HUES48 (cell line): ENCODE data around the gene CDC14A.

Experiments used
- H3K27ac ChIP-seq: one replicate; pipeline ENCODE4 v1.7.0; 2013; ENCODE audit warnings: low read depth, low read length, inconsistent platforms
- H3K27me3 ChIP-seq: 2 replicates; pipeline ENCODE4 v1.6.1; 2013; ENCODE audit warnings: mild to moderate bottlenecking, low read length; ENCODE audit not compliant: control insufficient read depth, insufficient read depth
- H3K36me3 ChIP-seq: 2 replicates; pipeline ENCODE4 v1.6.1; 2013; ENCODE audit warnings: low read length; ENCODE audit not compliant: control insufficient read depth, insufficient read depth
- H3K4me1 ChIP-seq: 2 replicates; pipeline ENCODE4 v1.6.1; 2013; ENCODE audit warnings: mild to moderate bottlenecking, low read length; ENCODE audit not compliant: control insufficient read depth, insufficient read depth
- H3K4me3 ChIP-seq: 2 replicates; pipeline ENCODE4 v1.5.1; 2013; ENCODE audit warnings: mild to moderate bottlenecking, low read depth, low read length
- H3K9ac ChIP-seq: 2 replicates; pipeline ENCODE4 v1.6.1; 2013; ENCODE audit warnings: mild to moderate bottlenecking, low read depth, low read length, moderate library complexity
- H3K9me3 ChIP-seq: 2 replicates; pipeline ENCODE4 v1.6.1; 2013; ENCODE audit warnings: low read length; ENCODE audit not compliant: control insufficient read depth, insufficient read depth

Gene CDC14A

GRCh38 chr1:100483230-100483629, 130.9 kb downstream of the CDC14A start:
- Histone ChIP-seq H3K4me3 (no peak overlapping the region), H3K9ac (no peak overlapping the region), H3K36me3 (0 out of 2 replicates have a peak, but pooled peaks cover 10% of the 10 kb centered on the region), H3K27me3 (no peaks in the 10 kb centered on the region), H3K9me3 (no peaks in the 10 kb centered on the region), H3K4me1 (peaks cover 6% of the 10 kb centered on the region; the same call in 1 of the 2 replicates), H3K27ac (no peak overlapping the region)

- no peaks in the 10 kb centered on the region for H3K9me3 ChIP-seq
- no peak overlapping the region for H3K4me3 ChIP-seq
- no peak overlapping the region for H3K27ac ChIP-seq
- no peak overlapping the region for H3K9ac ChIP-seq
- peaks cover 6% of the 10 kb centered on the region; the same call in 1 of the 2 replicates for H3K4me1 ChIP-seq
- H3K27me3 ChIP-seq, result no peaks in the 10 kb centered on the region
- 0 out of 2 replicates have a peak, but pooled peaks cover 10% of the 10 kb centered on the region for H3K36me3 ChIP-seq
These were observed 133.6 kb downstream of the CDC14A start for GRCh38 chr1:100485855-100486258.

- Histone ChIP-seq H3K4me1 (no peaks in the 10 kb centered on the region), H3K27ac (no peak overlapping the region), H3K4me3 (no peak overlapping the region), H3K9ac (no peak overlapping the region), H3K36me3 (peaks cover 17% of the 10 kb centered on the region), H3K27me3 (no peaks in the 10 kb centered on the region), H3K9me3 (no peaks in the 10 kb centered on the region)
These were observed 142.2 kb downstream of the CDC14A start for GRCh38 chr1:100494393-100495084.

- no peak overlapping the region for H3K4me3 ChIP-seq
These were observed 144.6 kb downstream of the CDC14A start for GRCh38 chr1:100496896-100497295.

GRCh38 chr1:100497796-100498195, 145.5 kb downstream of the CDC14A start:
- Histone ChIP-seq H3K4me3 (no peak overlapping the region), H3K4me1 (peaks cover 5% of the 10 kb centered on the region; the same call in 1 of the 2 replicates), H3K9me3 (no peaks in the 10 kb centered on the region), H3K27ac (no peak overlapping the region), H3K27me3 (no peaks in the 10 kb centered on the region), H3K9ac (no peak overlapping the region), H3K36me3 (peaks cover 31% of the 10 kb centered on the region)

More at GRCh38 chr1:100496896-100497295, 144.6 kb downstream of the CDC14A start:
- Histone ChIP-seq H3K9me3 (no peaks in the 10 kb centered on the region), H3K27ac (no peak overlapping the region), H3K4me1 (no peaks in the 10 kb centered on the region), H3K27me3 (no peaks in the 10 kb centered on the region), H3K36me3 (peaks cover 31% of the 10 kb centered on the region), H3K9ac (no peak overlapping the region)

- Histone ChIP-seq H3K27ac (no peak overlapping the region), H3K9me3 (no peaks in the 10 kb centered on the region), H3K27me3 (no peaks in the 10 kb centered on the region), H3K9ac (no peak overlapping the region), H3K4me3 (no peak overlapping the region), H3K36me3 (peaks cover 31% of the 10 kb centered on the region), H3K4me1 (peaks cover 6% of the 10 kb centered on the region; the same call in 1 of the 2 replicates)
These were observed 147.0 kb downstream of the CDC14A start for GRCh38 chr1:100499194-100499811.

GRCh38 chr1:100502052-100502792, 149.9 kb downstream of the CDC14A start:
- H3K27ac ChIP-seq, result no peak overlapping the region
- H3K27me3 ChIP-seq, result no peaks in the 10 kb centered on the region
- H3K36me3 ChIP-seq, result peaks cover 36% of the 10 kb centered on the region
- H3K9me3 ChIP-seq, result no peaks in the 10 kb centered on the region
- peaks cover 6% of the 10 kb centered on the region; the same call in 1 of the 2 replicates for H3K4me1 ChIP-seq
- H3K4me3 ChIP-seq, result no peak overlapping the region
- H3K9ac ChIP-seq, result no peak overlapping the region

- H3K9ac ChIP-seq, result no peak overlapping the region
- peaks cover 6% of the 10 kb centered on the region; the same call in 1 of the 2 replicates for H3K4me1 ChIP-seq
- H3K9me3 ChIP-seq, result no peaks in the 10 kb centered on the region
- H3K27ac ChIP-seq, result no peak overlapping the region
- H3K27me3 ChIP-seq, result no peaks in the 10 kb centered on the region
- H3K36me3 ChIP-seq, result peaks cover 18% of the 10 kb centered on the region
- no peak overlapping the region for H3K4me3 ChIP-seq
These were observed 153.9 kb downstream of the CDC14A start for GRCh38 chr1:100506217-100506616.

- Histone ChIP-seq H3K9me3 (no peaks in the 10 kb centered on the region), H3K4me1 (no peaks in the 10 kb centered on the region), H3K27me3 (no peaks in the 10 kb centered on the region), H3K9ac (no peak overlapping the region), H3K4me3 (no peak overlapping the region), H3K27ac (no peak overlapping the region), H3K36me3 (peaks cover 9% of the 10 kb centered on the region)
These were observed 158.1 kb downstream of the CDC14A start for GRCh38 chr1:100510451-100510850.

- Histone ChIP-seq H3K36me3 (peaks cover 9% of the 10 kb centered on the region; the same call in 1 of the 2 replicates), H3K4me1 (no peaks in the 10 kb centered on the region), H3K4me3 (no peak overlapping the region), H3K9me3 (no peaks in the 10 kb centered on the region), H3K9ac (no peak overlapping the region), H3K27ac (no peak overlapping the region), H3K27me3 (no peaks in the 10 kb centered on the region)
These were observed 158.8 kb downstream of the CDC14A start for GRCh38 chr1:100511058-100511457.

- no peak overlapping the region for H3K9ac ChIP-seq
- H3K27me3 ChIP-seq, result no peaks in the 10 kb centered on the region
- no peak overlapping the region for H3K27ac ChIP-seq
- H3K4me1 ChIP-seq, result no peaks in the 10 kb centered on the region
- no peak overlapping the region for H3K4me3 ChIP-seq
- H3K9me3 ChIP-seq, result no peaks in the 10 kb centered on the region
- H3K36me3 ChIP-seq, result peaks cover 9% of the 10 kb centered on the region; the same call in 1 of the 2 replicates
These were observed 159.5 kb downstream of the CDC14A start for GRCh38 chr1:100511773-100512172.
